8988T (cell line): ENCODE results near the gene RIN2.

Experiments used
- DNase-seq: peaks from one replicate; pipeline ENCODE4 v3.0.0; 2011

The RIN2 gene

GRCh38 chr20:19758133-19758500 is at the start of gene RIN2:
Gene RIN2 (plus strand): TSS chr20:19758258. CDS start chr20:19889602, 131,344 bp downstream.
- peak; percentile 80 for DNase-seq

DNA sequence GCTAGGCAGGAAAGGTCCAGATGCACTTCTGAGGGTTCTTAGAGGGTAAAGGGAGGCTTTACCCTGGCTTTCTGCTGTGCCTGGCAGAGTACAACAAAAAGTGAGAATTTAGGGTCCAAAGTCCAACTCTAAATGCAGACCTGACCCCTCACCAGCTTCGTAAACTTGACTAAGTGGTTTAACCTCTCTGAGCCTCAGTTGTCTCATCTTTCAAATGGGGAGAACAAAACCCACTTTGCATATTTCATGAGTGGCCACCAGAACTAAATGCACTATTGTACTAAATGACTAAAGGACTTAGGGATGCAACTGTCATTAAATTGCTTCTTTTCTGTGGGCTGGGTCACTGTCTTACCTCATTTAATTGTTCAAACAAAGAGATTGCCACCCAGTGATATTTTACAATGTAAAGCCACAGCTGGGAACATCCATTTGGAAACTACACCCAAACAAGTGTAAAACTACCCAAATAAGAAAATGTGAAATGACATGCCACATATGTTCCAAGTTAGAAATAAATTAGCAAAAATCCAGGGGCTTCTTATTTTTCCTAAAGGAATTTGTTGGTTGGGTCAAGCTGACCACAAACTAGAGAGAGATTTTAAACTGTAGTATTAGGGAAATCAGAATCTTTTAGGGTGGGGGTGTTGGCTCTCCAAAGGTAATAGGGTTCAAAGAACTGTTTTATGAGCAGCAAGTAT is 48.3 kb upstream of the RIN2 start:
- no peak for DNase-seq

DNA sequence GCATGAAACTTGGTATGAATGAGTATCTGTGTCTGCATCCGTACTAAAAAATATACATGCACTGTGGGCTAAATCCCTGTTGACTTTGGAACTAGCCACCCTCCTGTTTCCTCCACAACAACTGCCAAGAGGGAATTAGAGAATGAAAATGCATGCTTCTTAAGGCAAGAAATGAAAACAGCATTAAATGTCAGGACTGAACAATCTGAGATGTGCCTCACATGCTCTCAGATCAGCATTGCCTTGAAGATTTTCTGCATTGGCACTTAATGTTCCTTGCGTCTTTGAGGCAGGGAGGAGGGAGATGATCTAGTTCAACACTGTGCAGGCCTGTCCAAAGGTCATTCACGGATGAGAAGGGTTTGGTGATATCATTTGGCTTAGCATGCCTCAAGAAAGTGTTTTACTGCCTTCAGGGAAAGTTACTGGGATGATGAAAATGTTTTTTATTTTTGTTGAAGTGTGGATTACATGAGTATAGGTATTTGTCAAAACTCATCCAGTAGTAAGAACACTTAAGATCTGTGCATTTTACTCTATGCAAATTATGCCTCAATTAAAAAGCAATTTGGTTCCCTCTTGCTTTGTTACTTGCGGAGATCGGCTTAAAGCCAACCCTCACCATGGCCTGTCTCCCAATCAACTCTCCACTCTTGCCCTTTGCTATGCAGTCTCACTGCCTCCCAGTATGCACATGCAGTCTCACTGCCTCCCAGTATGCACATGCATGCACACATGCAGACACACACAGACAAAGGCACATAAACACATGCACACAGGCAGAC is 47.5 kb upstream of the RIN2 start:
- no peak for DNase-seq

- DNase-seq, result no peak
Measured at GRCh38 chr20:19711126-19711525, 46.9 kb upstream of the RIN2 start.

- no peak for DNase-seq
Measured at GRCh38 chr20:19712721-19713260, 45.3 kb upstream of the RIN2 start.

DNA sequence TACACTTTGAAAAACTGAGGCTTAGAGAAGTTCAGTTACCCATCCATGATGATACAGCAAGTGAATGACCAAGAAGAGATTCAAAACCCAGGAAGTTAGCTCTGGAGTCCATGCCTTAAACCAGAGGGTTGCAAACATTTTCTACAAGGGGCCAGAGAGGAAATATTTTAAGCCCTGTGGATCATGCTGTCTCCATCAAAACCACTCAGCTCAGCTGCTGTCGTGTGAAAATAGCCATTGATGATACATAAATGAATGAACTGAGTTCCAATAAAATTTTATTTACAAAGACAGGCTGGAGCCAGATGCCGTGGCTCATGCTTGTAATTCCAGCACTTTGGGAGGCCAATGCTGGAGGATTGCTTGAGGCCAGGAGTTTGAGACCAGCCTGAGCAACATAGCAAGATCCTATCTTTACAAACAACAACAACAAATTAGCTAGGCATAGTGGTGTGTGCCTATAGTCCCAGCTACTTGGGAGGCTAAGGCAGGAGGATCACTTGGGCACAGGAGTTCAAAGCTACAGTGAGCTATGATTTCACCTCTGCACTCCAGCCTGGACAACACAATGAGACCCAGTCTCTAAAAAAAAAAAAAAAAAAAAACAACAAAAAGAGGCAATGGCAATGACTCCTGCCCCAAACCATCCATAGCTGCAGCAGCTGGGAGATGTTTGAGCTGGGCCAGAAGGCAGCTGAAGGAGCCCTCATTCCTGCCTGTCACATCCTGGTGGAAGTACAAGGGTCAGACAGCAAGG is 44.1 kb upstream of the RIN2 start:
- no peak for DNase-seq

GRCh38 chr20:19714579-19714840 is 43.5 kb upstream of the RIN2 start:
- DNase-seq, result no peak

DNA sequence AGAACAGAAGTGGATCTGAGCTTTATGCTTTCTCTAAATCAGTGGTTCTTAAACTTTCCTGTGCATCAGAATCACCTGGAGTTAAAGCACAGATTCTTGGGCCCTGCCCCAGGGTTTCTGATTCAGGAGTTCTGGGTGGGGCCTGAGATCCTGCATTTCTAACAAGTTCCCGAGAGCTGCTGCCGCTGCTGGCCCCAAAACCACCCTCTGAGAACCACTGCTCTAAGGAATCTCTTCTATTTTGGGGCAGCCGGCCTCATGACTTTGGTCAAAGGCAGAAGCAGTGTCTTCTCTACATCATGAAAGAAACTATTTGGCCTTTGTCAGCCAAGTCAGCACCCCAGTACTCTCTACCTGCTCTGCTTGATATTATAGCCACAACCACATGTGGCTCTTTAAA is 42.1 kb upstream of the RIN2 start:
- no peak for DNase-seq

- no peak for DNase-seq
Measured at GRCh38 chr20:19718880-19719279, 39.2 kb upstream of the RIN2 start.

DNA sequence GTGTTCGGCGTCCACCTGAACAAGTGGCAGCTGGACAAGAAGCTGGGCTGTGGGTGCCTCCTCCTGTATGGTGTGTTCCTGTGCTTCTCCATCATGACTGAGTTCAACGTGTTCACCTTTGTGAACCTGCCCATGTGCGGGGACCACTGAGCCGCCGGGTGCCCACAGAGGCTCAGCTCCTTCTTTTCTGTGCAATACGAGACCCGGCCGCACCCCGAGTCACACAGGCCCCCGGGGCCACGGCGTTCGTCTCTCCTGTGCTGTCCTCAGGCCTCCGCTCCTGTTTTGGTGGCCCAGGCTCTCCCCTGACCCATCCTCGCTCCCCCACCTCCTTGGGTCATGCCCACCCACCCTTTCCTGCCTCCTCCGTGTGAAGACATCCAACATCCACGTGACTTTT is 37.1 kb upstream of the RIN2 start:
- DNase-seq, result no peak

DNA sequence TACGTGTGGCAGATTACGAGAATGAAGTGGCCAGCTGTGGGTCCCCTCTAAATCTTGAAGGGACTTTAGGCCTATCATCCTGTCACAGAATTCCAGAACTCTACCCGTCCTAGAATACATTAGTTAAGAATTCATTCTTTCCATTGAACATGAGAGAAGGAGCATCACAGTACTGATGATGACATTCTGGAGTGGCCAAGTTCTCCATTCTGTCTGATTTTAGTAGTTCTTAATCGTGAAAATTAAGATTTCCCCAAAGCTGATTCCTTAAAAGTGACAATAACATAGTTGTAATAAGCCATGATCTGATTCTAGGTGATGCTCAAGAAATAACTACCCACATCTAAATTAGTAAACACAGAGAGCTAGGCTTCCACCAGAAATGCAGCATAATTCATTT is 35.0 kb upstream of the RIN2 start:
- no peak for DNase-seq

DNA sequence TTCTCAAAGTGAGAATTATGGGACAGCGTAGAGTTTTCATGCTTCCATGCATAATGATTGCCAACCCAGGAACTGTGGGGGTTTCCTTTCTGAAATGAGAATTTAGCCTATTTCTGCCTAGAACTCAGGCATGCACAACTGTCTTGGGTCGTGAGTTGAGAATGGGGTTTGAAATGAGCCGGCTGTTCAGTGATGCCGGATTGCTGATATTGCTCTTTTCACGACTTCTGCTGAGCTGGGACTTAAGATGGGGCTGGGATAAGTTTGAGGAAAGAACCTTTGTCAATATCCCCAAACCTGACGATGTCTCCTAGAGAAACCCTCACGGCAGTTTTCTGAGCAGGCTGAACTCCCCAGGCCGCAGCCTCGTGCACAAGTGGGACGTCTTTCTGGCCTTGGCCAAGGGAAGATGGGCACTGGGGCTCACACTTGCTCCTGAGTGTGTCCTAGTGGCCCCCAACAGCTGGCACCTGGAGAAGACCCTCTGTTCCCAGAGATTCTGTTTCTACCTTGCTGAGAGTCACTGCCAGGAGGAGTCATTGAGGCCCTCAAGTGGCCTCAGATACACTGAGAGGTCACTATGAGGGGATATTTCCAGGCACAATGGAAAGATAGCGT is 34.1 kb upstream of the RIN2 start:
- DNase-seq, result no peak

DNA sequence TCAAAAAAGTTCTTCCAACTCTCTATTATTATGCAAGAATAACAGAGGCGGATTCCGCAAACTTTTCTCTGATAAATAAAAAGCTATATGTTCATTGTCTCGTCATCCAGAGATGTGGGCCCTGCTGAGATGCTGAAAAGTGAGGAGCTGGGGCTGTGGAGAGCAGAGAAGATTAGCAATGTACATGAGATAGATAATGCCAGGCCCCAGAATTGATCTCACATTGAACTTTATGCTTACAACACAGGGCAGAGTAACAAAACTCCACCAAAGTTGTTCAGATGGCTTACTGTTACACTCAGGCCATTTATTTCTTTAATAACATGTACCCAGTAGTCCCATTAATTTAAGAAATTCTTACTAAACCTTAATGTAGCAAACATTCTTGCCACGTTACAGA is 32.7 kb upstream of the RIN2 start:
- no peak for DNase-seq

DNA sequence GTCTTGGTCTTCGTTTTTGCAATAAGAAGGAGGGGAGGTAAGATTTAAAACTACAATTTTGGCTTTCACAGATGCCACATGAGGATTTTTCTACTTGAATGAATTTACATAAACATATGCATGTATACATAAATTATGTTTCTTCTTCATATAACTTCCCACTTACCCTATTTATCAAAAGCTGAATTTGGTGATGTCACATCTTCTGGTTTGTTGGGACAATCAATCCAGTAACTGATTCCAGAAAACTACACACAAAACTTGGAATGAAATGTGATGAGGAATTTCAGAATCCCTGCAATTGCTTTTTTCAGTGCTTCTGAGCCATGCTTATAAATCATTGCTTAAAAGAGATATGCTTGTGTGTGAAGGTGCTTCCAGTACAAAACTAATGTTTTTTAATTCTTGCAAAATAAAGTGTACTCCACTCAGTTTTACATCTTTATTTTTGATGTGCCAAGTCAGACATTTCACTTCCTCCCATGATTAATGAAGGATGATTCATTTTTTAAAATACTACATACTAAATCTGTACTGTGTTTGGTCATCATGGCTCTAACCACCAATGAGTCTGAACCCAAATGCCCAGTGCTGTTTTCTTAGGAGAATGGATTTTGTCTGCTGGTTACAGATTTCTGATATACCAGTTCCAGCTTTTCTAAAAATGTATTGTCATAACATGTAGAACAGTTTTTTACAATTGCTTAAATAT is 32.1 kb upstream of the RIN2 start:
- DNase-seq, result no peak

GRCh38 chr20:19727251-19727847 is 30.7 kb upstream of the RIN2 start:
- no peak for DNase-seq

GRCh38 chr20:19729672-19730071 is 28.4 kb upstream of the RIN2 start:
- DNase-seq, result no peak

GRCh38 chr20:19730706-19731105 is 27.4 kb upstream of the RIN2 start:
- no peak for DNase-seq

- DNase-seq, result no peak
Measured at GRCh38 chr20:19734811-19735210, 23.2 kb upstream of the RIN2 start.

DNA sequence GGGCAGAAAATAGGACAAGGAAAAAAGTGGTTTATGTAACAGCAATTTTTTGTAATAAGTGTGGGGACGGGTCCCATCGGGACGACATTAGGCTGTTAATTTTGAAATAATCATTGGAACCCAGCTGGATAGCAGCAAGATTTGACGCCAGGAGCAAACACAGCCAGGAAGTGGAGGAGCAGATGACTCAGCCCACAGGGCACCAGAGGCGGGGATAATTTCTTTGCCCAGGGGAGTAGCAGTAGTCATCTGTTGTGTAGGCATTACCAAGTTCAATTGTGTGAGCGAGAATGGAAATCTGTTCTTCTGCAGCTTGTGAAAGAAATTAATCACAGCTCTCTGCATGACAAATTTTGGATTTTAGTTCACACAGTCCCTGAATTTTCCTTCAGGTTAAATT is 22.6 kb upstream of the RIN2 start:
- peak; percentile 56 for DNase-seq

GRCh38 chr20:19737025-19737424 is 21.0 kb upstream of the RIN2 start:
- DNase-seq, result no peak

GRCh38 chr20:19738951-19739350 is 19.1 kb upstream of the RIN2 start:
- DNase-seq, result no peak

DNA sequence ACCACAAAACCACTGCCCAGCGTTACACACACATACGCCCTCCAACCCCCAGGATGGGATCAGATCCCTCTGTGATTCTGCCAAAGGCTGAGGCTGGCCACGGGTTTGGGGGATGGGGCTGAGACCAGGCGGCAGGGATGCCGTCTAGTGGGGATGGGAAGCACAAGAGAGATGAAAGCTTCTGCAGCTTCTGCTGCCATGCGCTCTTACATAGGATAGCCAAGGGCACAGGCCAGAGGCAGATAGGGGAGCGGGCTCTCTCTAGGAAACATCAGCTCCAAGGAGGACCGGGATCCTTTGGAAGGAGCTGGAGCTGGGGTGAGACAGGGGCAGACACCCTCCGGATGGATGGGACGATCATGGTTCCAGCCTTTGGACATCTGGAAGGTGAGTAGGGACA is 18.7 kb upstream of the RIN2 start:
- no peak for DNase-seq
